Subcutaneous adipose tissue (tissue), 4 donors: ENCODE measurements around the gene CHN2. TPM values are rescaled to one million over a fixed set of nuclear protein-coding genes. Genes with fewer than 3 reads are reported as not detected.

ENCODE experiments used
- CTCF ChIP-seq: fragments of 450-650 bp; IDR thresholded peaks from one replicate; pipeline ENCODE4 v1.5.1; 2016; ENCODE audit warnings: low read depth, mild to moderate bottlenecking, control low read depth, antibody characterized with exemption, moderate library complexity
- total RNA-seq, 4 donors: library from RNA; depleted of rRNA; stranded (reverse); fragments of >200 nt; gene quantifications; one replicate each; pipeline ENCODE4 v1.1.0, GENCODE V29; 2016

The CHN2 gene
- total RNA-seq, 4 donors from 2014 or later, result 10.0 to 19.4 (median 13.8) TPM

GRCh38 chr7:29488977-29489376, 294.4 kb downstream of the CHN2 start:
- TF ChIP-seq CTCF, result no peak

- TF ChIP-seq CTCF, result no peak
Observed at GRCh38 chr7:29490094-29490607, 295.6 kb downstream of the CHN2 start.

- TF ChIP-seq CTCF, result no peak
Observed at GRCh38 chr7:29494350-29494749, 299.8 kb downstream of the CHN2 start.

- no peak for TF ChIP-seq CTCF
Observed at GRCh38 chr7:29495653-29496052, 301.1 kb downstream of the CHN2 start.

GRCh38 chr7:29496355-29497020, 301.9 kb downstream of the CHN2 start:
- TF ChIP-seq CTCF, result no peak

- no peak for TF ChIP-seq CTCF
Observed at GRCh38 chr7:29499932-29500331, 305.4 kb downstream of the CHN2 start.

GRCh38 chr7:29500719-29501118, 306.1 kb downstream of the CHN2 start:
- no peak for TF ChIP-seq CTCF
